Breast epithelium (tissue), 3 donors: Measurements from ENCODE around the gene RDX.

Experiments used
- POLR2A ChIP-seq: fragments of 450-650 bp; IDR thresholded peaks from one replicate; pipeline ENCODE4 v1.6.1; 2016; ENCODE audit warnings: antibody characterized with exemption, mild to moderate bottlenecking, moderate library complexity
- POLR2AphosphoS5 ChIP-seq, 3 donors: sonication (generic); formaldehyde crosslinking; IDR thresholded peaks; one replicate each; pipeline ENCODE4 v1.6.1; 2017; ENCODE audit warnings: antibody characterized with exemption in 3 of 3

DNA sequence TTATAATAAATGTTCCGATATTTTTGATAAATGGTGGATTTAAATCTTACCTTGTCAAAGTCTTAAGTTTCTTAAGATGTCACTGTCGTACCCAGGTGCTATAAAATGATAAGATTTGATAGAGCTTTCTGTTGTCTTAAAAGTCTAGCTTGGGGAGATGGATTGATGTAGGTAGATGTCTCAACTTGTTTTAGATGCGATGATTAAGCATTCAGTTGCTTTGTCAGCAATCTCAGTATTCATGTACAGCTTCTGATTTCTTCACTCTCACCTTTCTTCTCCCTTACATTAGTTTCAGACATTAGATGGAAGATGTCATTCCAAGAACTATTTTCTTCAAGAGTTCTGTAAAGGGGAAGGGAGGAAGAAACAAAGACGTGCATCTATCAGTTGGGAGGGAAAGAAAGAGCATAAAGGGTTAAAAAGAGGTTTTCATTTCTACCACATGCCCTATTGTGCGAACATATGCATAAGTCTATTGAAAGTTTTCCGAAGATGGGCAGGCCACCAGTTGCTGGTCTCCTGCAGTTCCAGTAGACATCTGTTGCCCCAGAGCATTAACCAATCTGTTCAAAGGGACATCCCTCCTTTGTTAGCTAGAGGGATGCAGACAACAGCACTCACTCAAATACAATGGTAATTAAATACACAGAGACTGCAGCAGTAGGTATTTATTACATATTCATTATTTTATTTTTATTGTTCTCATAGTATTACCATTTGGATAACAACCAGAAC is 164.9 kb downstream of the RDX start:
- TF ChIP-seq POLR2AphosphoS5 (IDR thresholded peaks at IDR 0.05) (no peak), POLR2A (no peak)
